Testis (tissue), 3 donors: ENCODE data around the gene RSU1. TPM values are rescaled to one million over a fixed set of nuclear protein-coding genes. Genes with fewer than 3 reads are reported as not detected.

ENCODE experiments used
- DNase-seq: peaks from one replicate; pipeline ENCODE4 v3.0.0-alpha.2; 2019
- H3K27ac ChIP-seq, 2 donors: fragments of 200-600 bp; sonication (generic); one replicate each; pipeline ENCODE4 v1.5.1; 2019
- H3K27me3 ChIP-seq: fragments of 200-600 bp; sonication (generic); one replicate; pipeline ENCODE4 v1.5.1; 2019
- H3K36me3 ChIP-seq: fragments of 200-600 bp; sonication (generic); one replicate; pipeline ENCODE4 v1.5.1; 2017; ENCODE audit warnings: low read depth; ENCODE audit errors: missing control alignments
- H3K4me1 ChIP-seq: fragments of 200-600 bp; sonication (generic); one replicate; pipeline ENCODE4 v1.5.1; 2019
- H3K4me3 ChIP-seq, 2 donors: fragments of 200-600 bp; sonication (generic); one replicate each; pipeline ENCODE4 v1.5.1; 2017 to 2019
- H3K9me3 ChIP-seq: fragments of 200-600 bp; sonication (generic); one replicate; pipeline ENCODE4 v1.5.1; 2017
- CTCF ChIP-seq, 3 experiments: fragments of 450-650 bp in 2 of 3; fragments of 200-600 bp in 1 of 3; sonication (generic) in 1 of 3; IDR thresholded peaks; one replicate each; pipeline ENCODE4 v1.5.1; 2016 to 2019; ENCODE audit warnings: antibody characterized with exemption in 3 of 3, mild to moderate bottlenecking in 2 of 3, moderate library complexity in 1 of 3
- POLR2A ChIP-seq: fragments of 450-650 bp; IDR thresholded peaks from one replicate; pipeline ENCODE4 v1.6.1; 2017; ENCODE audit warnings: antibody characterized with exemption, mild to moderate bottlenecking, moderate library complexity
- WGBS, 2 donors: methylation state at CpG; one replicate each; pipeline ENCODE4 v1.1.5; 2018; 5-methylcytosine and 5-hydroxymethylcytosine counted together
- intact Hi-C: fragments of 100-400 bp; cut with DNase I; formaldehyde crosslinking; loops from one replicate; pipeline ENCODE4 v1.15.1; 2023; ENCODE audit warnings: low total_unique reads
- polyA plus RNA-seq: library from polyadenylated mRNA; stranded (reverse); fragments of 350-450 nt; fragmentation: Illumina TruSeq; extraction: RNeasy Lipid Tissue Mini Kit (QIAGEN cat#74804); gene quantifications from one replicate; pipeline ENCODE4 v1.2.3, GENCODE V29; 2014; ENCODE audit warnings: low read depth, low replicate concordance; ENCODE audit not compliant: insufficient read depth
- total RNA-seq, 2 donors: library from RNA; depleted of rRNA; stranded (reverse); fragments of >200 nt; gene quantifications; one replicate each; pipeline ENCODE4 v1.2.3, GENCODE V29; 2016

Gene RSU1
- total and polyA plus RNA-seq, 3 donors from 2014 or later = 26.0 to 38.4 (median 27.3) TPM

GRCh38 chr10:16820018-16820417 is 2.8 kb upstream of the RSU1 start:
- no peaks in the 10 kb centered on the region for H3K36me3 ChIP-seq
- no peak for TF ChIP-seq POLR2A
- H3K9me3 ChIP-seq = no peaks in the 10 kb centered on the region
- no peak overlapping the region for H3K27ac ChIP-seq
- intact Hi-C loops = no loop called here
- DNase-seq = no peak
- H3K4me3 ChIP-seq = no peak overlapping the region
- peaks cover 15% of the 10 kb centered on the region for H3K4me1 ChIP-seq
- WGBS, 2 donors = 87 to 94% methylated on average over 1 of the region's 1 CpG
- no peaks in the 10 kb centered on the region for H3K27me3 ChIP-seq

DNA sequence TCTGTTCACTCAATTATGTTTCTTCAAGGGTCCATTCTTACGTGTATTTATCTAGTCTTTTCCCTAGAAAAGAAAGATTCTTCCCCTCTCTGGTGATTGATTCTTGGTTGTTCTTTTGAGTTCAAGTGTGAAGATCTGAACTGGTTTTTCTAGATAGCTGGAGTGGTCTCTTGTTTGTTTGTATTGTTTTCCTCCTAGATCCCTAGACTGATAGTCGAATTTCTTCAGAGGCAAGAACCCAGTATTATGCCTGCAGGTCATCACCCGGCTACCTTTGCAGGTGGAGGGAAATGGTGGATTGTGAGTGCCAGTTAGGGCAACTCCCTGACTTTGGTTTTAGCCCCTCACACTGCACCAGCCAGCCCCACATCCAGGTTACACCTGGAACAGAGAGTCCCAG is 2.2 kb upstream of the RSU1 start:
- TF ChIP-seq POLR2A = no peak
- TF ChIP-seq CTCF (IDR thresholded peaks at IDR 0.05) = no peak
- Histone ChIP-seq H3K4me1 (peaks cover 15% of the 10 kb centered on the region), H3K36me3 (no peaks in the 10 kb centered on the region), H3K9me3 (no peaks in the 10 kb centered on the region), H3K27me3 (no peaks in the 10 kb centered on the region), H3K27ac (no peak overlapping the region), H3K4me3 (no peak overlapping the region)
- WGBS, 2 donors = 86 to 89% methylated on average over 3 of the region's 3 CpGs
- intact Hi-C loops = no loop called here
- DNase-seq = no peak

GRCh38 chr10:16819026-16819425 is 1.8 kb upstream of the RSU1 start:
- no peaks in the 10 kb centered on the region for H3K27me3 ChIP-seq
- H3K4me3 ChIP-seq = no peak overlapping the region
- intact Hi-C loops = no loop called here
- no peaks in the 10 kb centered on the region for H3K9me3 ChIP-seq
- DNase-seq = no peak
- H3K36me3 ChIP-seq = no peaks in the 10 kb centered on the region
- H3K4me1 ChIP-seq = peaks cover 15% of the 10 kb centered on the region
- no peak for TF ChIP-seq POLR2A
- TF ChIP-seq CTCF (IDR thresholded peaks at IDR 0.05) = no peak
- WGBS, 2 donors = 75 to 76% methylated on average over 6 of the region's 6 CpGs
- H3K27ac ChIP-seq = no peak overlapping the region

GRCh38 chr10:16816830-16817124 is 447 bp downstream of the RSU1 start:
- DNase-seq = peak; percentile 30
- 5 to 28% methylated on average over 2 to 12 of the region's 12 CpGs for WGBS, 2 donors
- intact Hi-C loops = no loop called here

DNA sequence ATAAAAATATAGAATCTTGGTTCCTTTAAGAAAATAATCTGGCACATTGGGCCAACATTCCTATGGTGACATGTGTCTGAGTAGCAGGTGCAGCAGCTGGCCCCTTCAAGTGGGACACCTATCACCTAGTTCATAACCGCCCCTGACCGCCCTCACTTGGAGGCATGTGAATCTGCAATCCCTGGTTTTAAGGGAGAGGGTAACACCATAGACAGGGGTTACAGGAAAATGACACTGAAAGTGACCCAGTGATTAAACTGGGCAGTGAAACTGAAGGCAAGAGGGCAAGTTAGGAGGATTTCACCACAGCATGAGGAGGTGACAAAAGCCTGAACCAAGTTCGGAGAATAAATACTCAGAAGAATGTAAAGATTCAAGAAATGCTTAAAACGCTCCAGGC is 1.1 kb downstream of the RSU1 start:
- peaks cover 15% of the 10 kb centered on the region for H3K4me1 ChIP-seq
- 65 to 70% methylated on average over 4 of the region's 4 CpGs for WGBS, 2 donors
- H3K27me3 ChIP-seq = no peaks in the 10 kb centered on the region
- no peaks in the 10 kb centered on the region for H3K36me3 ChIP-seq
- intact Hi-C loops = no loop called here
- H3K9me3 ChIP-seq = no peaks in the 10 kb centered on the region
- no peak for TF ChIP-seq POLR2A
- TF ChIP-seq CTCF (IDR thresholded peaks at IDR 0.05) = no peak
- no peak overlapping the region for H3K27ac ChIP-seq
- H3K4me3 ChIP-seq = no peak overlapping the region
- DNase-seq = no peak

More at GRCh38 chr10:16816830-16817124, 447 bp downstream of the RSU1 start:
- H3K27ac ChIP-seq = peak overlapping the region; percentile 71 to 76
- H3K4me3 ChIP-seq = peak overlapping the region; percentile 66 to 84
- TF ChIP-seq CTCF (IDR thresholded peaks at IDR 0.05) (no peak), POLR2A (no peak)
- H3K9me3 ChIP-seq = no peaks in the 10 kb centered on the region
- H3K4me1 ChIP-seq = peaks cover 15% of the 10 kb centered on the region
- H3K36me3 ChIP-seq = no peaks in the 10 kb centered on the region
- H3K27me3 ChIP-seq = no peaks in the 10 kb centered on the region
